K562 (cell line): Measurements from ENCODE around the gene TMEM217. TPM values are rescaled to one million over a fixed set of nuclear protein-coding genes. Genes with fewer than 3 reads are reported as not detected.
A peak's percentile ranks its signal among the peaks of the same experiment; 100 is the strongest.

ENCODE experiments used
- ARID4B ChIP-seq: sonication (generic); formaldehyde crosslinking; IDR thresholded peaks from 2 replicates; pipeline ENCODE4 v1.8.0; 2022; ENCODE audit warnings: mild to moderate bottlenecking, missing genetic modification reagents
- ATF3 ChIP-seq, 2 experiments: fragments of 450-650 bp in 1 of 2; sonication (generic) in 1 of 2; formaldehyde crosslinking in 1 of 2; IDR thresholded peaks in 1 of 2; conservative IDR thresholded peaks in 1 of 2; 2 replicates each; pipeline versions ENCODE4 v1.6.1 to v1.8.1; 2016 to 2023; ENCODE audit warnings: mild to moderate bottlenecking in 2 of 2, moderate library complexity in 2 of 2, inconsistent platforms in 1 of 2, missing genetic modification reagents in 1 of 2
- CHD4 ChIP-seq: fragments of 200-600 bp; sonication (generic); IDR thresholded peaks from 3 replicates; pipeline ENCODE4 v1.6.1; 2012; ENCODE audit warnings: low read depth, mild to moderate bottlenecking, mixed read lengths, low read length, inconsistent platforms; ENCODE audit not compliant: insufficient read depth, insufficient replicate concordance, poor library complexity, severe bottlenecking
- NCOR1 ChIP-seq: fragments of 450-650 bp; IDR thresholded peaks from 2 replicates; pipeline ENCODE4 v1.6.1; 2016; ENCODE audit warnings: mild to moderate bottlenecking, moderate library complexity
- NR3C1 ChIP-seq: sonication (generic); formaldehyde crosslinking; IDR thresholded peaks from 2 replicates; pipeline ENCODE4 v1.8.1; 2022; ENCODE audit warnings: missing genetic modification reagents
- SIX5 ChIP-seq, 2 experiments: IDR thresholded peaks; 2 replicates each; pipeline ENCODE4 v1.6.1; 2011; ENCODE audit warnings: low read length in 2 of 2, borderline replicate concordance in 1 of 2, low read depth in 1 of 2, mild to moderate bottlenecking in 1 of 2, moderate library complexity in 1 of 2; ENCODE audit not compliant: insufficient read depth in 1 of 2
- SREBF2 ChIP-seq: sonication (generic); formaldehyde crosslinking; IDR thresholded peaks from 2 replicates; pipeline ENCODE4 v1.4.0; 2020; ENCODE audit warnings: mild to moderate bottlenecking, missing genetic modification reagents
- SRSF3 ChIP-seq: fragments of 200-400 bp; formaldehyde crosslinking; IDR thresholded peaks from 2 replicates; pipeline ENCODE4 v1.6.1; 2016; ENCODE audit warnings: mild to moderate bottlenecking, low read length, moderate library complexity; ENCODE audit not compliant: insufficient read depth
- XRCC3 ChIP-seq: fragments of 450-650 bp; IDR thresholded peaks from 2 replicates; pipeline ENCODE4 v1.6.1; 2017; ENCODE audit warnings: mild to moderate bottlenecking, moderate library complexity
- ZBTB17 ChIP-seq: fragments of 450-650 bp; formaldehyde crosslinking; IDR thresholded peaks from 2 replicates; pipeline ENCODE4 v1.4.0; 2020; ENCODE audit warnings: mild to moderate bottlenecking
- ZKSCAN3 ChIP-seq: fragments of 250-450 bp; sonication (Bioruptor Pico); IDR thresholded peaks from 2 replicates; pipeline ENCODE4 v1.4.0; 2020
- ZNF12 ChIP-seq: sonication (generic); formaldehyde crosslinking; IDR thresholded peaks from 2 replicates; pipeline ENCODE4 v1.4.0; 2020; ENCODE audit warnings: mild to moderate bottlenecking, missing genetic modification reagents
- ZNF699 ChIP-seq: fragments of 250-450 bp; sonication (Bioruptor Pico); IDR thresholded peaks from 2 replicates; pipeline ENCODE4 v1.8.0; 2021; ENCODE audit warnings: mild to moderate bottlenecking, moderate library complexity; ENCODE audit not compliant: insufficient replicate concordance
- polyA plus RNA-seq, 8 experiments: library from polyadenylated mRNA; depleted of rRNA in 4 of 8; stranded (reverse) in 5 of 8; unstranded in 3 of 8; fragments of >200 nt; fragmentation: Nextera tagmentation in 2 of 8; fragmentation: Illumina TruSeq in 1 of 8; extraction: Ambion mirVana in 2 of 8; extraction: Trizol in 1 of 8; gene quantifications; 2 replicates each; pipeline versions ENCODE4 v1.2.1 to v1.2.3, GENCODE V29; 2011 to 2014; ENCODE audit warnings: inconsistent platforms in 1 of 8, missing spikeins in 1 of 8
- total RNA-seq, 7 experiments: library from RNA; depleted of rRNA in 6 of 7; stranded (reverse); fragments of >200 nt in 6 of 7; fragmentation: Illumina TruSeq in 2 of 7; extraction: Trizol in 2 of 7; gene quantifications; 2 replicates each; pipeline versions ENCODE4 v1.2.1 to v1.2.3, GENCODE V29; 2011 to 2021; ENCODE audit warnings: low replicate concordance in 1 of 7
- TF ChIP-seq, protein P1 (sequence below): sonication (generic); formaldehyde crosslinking; IDR thresholded peaks from 2 replicates; pipeline ENCODE4 v1.9.0; 2022; ENCODE audit warnings: mild to moderate bottlenecking, missing genetic modification reagents
- TF ChIP-seq, protein P2 (sequence below): fragments of 250-450 bp; sonication (Bioruptor Pico); IDR thresholded peaks from 2 replicates; pipeline ENCODE4 v1.5.0; 2022; ENCODE audit warnings: mild to moderate bottlenecking
- TF ChIP-seq, protein P3 (sequence below): fragments of 450-650 bp; formaldehyde crosslinking; IDR thresholded peaks from 2 replicates; pipeline ENCODE4 v1.4.0; 2020; ENCODE audit warnings: mild to moderate bottlenecking, mixed read lengths

Gene TMEM217
- total and polyA plus RNA-seq, 9 of the 15 experiments (the other 6 are each of a cell fraction or from before 2014, with no cell fraction given): 1.3 to 8.0 (median 1.9) TPM

DNA sequence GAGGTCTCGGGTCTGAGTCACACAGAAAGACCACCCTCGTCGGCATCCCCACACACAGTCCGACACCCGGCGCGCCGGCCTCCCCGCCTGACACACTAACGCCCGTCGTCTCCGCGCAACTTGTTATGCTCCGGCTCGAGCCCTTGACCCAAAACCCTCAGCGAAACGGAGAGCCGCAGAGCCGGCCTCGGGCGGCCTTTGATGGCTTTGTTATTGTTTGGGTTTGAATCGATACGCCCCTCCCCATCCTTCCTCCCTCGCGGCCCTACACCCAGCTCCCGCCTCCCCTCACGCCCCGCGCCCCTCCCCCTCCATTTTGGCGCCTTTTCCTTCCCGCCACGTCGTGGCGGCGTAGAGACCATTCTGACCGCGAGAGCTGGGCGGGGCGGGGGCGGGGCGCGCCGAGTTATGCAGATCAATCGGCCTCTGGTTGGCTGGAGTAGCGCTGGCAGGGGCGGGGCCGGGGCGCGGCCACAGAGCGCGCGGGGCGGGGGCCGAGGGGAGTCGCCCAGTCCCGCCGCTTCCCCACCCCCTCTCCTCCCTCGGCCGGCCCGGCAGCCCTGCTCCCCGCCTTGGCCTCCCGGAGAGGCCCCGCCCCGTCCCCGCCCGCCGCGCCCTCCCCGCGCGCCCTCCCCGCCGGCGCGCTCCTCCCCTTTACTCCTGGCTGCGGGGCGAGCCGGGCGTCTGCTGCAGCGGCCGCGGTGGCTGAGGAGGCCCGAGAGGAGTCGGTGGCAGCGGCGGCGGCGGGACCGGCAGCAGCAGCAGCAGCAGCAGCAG lies 88.3 kb downstream of the TMEM217 start, which contains the start of gene PIM1 (continued):
- no peak; the same call in 1 of the 2 replicates for TF ChIP-seq ARID4B
- no peak for TF ChIP-seq ZBTB17
- no peak for TF ChIP-seq SRSF3
- TF ChIP-seq XRCC3: no peak
- TF ChIP-seq, protein P1, sequence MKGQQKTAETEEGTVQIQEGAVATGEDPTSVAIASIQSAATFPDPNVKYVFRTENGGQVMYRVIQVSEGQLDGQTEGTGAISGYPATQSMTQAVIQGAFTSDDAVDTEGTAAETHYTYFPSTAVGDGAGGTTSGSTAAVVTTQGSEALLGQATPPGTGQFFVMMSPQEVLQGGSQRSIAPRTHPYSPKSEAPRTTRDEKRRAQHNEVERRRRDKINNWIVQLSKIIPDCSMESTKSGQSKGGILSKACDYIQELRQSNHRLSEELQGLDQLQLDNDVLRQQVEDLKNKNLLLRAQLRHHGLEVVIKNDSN (CRISPR knock-in tag): no peak
- TF ChIP-seq SIX5 (IDR thresholded peaks at IDR 0.05; ENCODE audit: borderline replicate concordance in 1 of 2, insufficient read depth in 1 of 2, low read depth in 1 of 2, low read length in 2 of 2): no peak
- TF ChIP-seq ATF3 (IDR thresholded peaks at IDR 0.05): peak; percentile 27; the same call in 1 of the 2 replicates
- TF ChIP-seq ATF3 (CRISPR knock-in tag; conservative IDR thresholded peaks at IDR 0.05): no peak; the same call in 1 of the 2 replicates
- TF ChIP-seq, protein P2, sequence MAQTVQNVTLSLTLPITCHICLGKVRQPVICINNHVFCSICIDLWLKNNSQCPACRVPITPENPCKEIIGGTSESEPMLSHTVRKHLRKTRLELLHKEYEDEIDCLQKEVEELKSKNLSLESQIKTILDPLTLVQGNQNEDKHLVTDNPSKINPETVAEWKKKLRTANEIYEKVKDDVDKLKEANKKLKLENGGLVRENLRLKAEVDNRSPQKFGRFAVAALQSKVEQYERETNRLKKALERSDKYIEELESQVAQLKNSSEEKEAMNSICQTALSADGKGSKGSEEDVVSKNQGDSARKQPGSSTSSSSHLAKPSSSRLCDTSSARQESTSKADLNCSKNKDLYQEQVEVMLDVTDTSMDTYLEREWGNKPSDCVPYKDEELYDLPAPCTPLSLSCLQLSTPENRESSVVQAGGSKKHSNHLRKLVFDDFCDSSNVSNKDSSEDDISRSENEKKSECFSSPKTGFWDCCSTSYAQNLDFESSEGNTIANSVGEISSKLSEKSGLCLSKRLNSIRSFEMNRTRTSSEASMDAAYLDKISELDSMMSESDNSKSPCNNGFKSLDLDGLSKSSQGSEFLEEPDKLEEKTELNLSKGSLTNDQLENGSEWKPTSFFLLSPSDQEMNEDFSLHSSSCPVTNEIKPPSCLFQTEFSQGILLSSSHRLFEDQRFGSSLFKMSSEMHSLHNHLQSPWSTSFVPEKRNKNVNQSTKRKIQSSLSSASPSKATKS: no peak
- TF ChIP-seq ZNF12 (CRISPR knock-in tag): no peak
- TF ChIP-seq NCOR1: no peak
- TF ChIP-seq NR3C1 (CRISPR knock-in tag): no peak
- no peak for TF ChIP-seq ZKSCAN3 (CRISPR knock-in tag)
- TF ChIP-seq, protein P3, sequence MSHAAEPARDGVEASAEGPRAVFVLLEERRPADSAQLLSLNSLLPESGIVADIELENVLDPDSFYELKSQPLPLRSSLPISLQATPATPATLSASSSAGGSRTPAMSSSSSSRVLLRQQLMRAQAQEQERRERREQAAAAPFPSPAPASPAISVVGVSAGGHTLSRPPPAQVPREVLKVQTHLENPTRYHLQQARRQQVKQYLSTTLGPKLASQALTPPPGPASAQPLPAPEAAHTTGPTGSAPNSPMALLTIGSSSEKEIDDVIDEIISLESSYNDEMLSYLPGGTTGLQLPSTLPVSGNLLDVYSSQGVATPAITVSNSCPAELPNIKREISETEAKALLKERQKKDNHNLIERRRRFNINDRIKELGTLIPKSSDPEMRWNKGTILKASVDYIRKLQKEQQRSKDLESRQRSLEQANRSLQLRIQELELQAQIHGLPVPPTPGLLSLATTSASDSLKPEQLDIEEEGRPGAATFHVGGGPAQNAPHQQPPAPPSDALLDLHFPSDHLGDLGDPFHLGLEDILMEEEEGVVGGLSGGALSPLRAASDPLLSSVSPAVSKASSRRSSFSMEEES: no peak
- TF ChIP-seq ZNF699: no peak
- no peak for TF ChIP-seq SREBF2 (CRISPR knock-in tag)
- TF ChIP-seq CHD4: no peak
